Neural progenitor cell (in vitro differentiated cells): ENCODE results near the gene TMEM233.

Experiments used
- CTCF ChIP-seq: fragments of 200-600 bp; sonication (generic); IDR thresholded peaks from 2 replicates; pipeline ENCODE4 v1.5.1; 2017; ENCODE audit warnings: antibody characterized with exemption, mild to moderate bottlenecking
- EZH2 ChIP-seq: fragments of 200-600 bp; sonication (generic); IDR thresholded peaks from 2 replicates; pipeline ENCODE4 v1.6.1; 2017; ENCODE audit warnings: antibody characterized with exemption, mild to moderate bottlenecking, moderate library complexity
- EZH2phosphoT487 ChIP-seq: fragments of 200-600 bp; sonication (generic); IDR thresholded peaks from 2 replicates; pipeline ENCODE4 v1.6.1; 2017; ENCODE audit warnings: antibody characterized with exemption

GRCh38 chr12:119630962-119631550, 37.5 kb downstream of the TMEM233 start:
- no peak for TF ChIP-seq CTCF
- no peak for TF ChIP-seq EZH2
- no peak for TF ChIP-seq EZH2phosphoT487
